ENCODE measurements around the gene FRMD3.
A peak's percentile ranks its signal among the peaks of the same experiment; 100 is the strongest.

Gene FRMD3

GRCh38 chr9:83434254-83434653 lies 103.9 kb downstream of the FRMD3 start:
- no peak for DNase-seq (ENCODE audit: low read depth)
- H3K4me3 ChIP-seq (replicated peaks; ENCODE audit: low read depth, low read length), result no peak overlapping the region
- no peak for TF ChIP-seq CTCF (IDR thresholded peaks at IDR 0.05; ENCODE audit: low read length, missing control alignments)

- H3K4me3 ChIP-seq (replicated peaks; ENCODE audit: low read depth, low read length), result no peak overlapping the region
- DNase-seq (ENCODE audit: low read depth), result no peak
- no peak for TF ChIP-seq CTCF (IDR thresholded peaks at IDR 0.05; ENCODE audit: low read length, missing control alignments)
These were observed 104.4 kb downstream of the FRMD3 start for GRCh38 chr9:83433846-83434245.

- no peak overlapping the region for H3K4me3 ChIP-seq (replicated peaks; ENCODE audit: low read depth, low read length)
- no peak for TF ChIP-seq CTCF (IDR thresholded peaks at IDR 0.05; ENCODE audit: low read length, missing control alignments)
- DNase-seq (ENCODE audit: low read depth), result no peak
These were observed 105.2 kb downstream of the FRMD3 start for GRCh38 chr9:83432877-83433550.

GRCh38 chr9:83432104-83432627 lies 106.0 kb downstream of the FRMD3 start:
- DNase-seq (ENCODE audit: low read depth), result peak; percentile 38
- no peak for TF ChIP-seq CTCF (IDR thresholded peaks at IDR 0.05; ENCODE audit: low read length, missing control alignments)
- H3K4me3 ChIP-seq (replicated peaks; ENCODE audit: low read depth, low read length), result no peak overlapping the region

GRCh38 chr9:83431101-83432060 lies 106.8 kb downstream of the FRMD3 start:
- DNase-seq (ENCODE audit: low read depth), result no peak
- no peak overlapping the region for H3K4me3 ChIP-seq (replicated peaks; ENCODE audit: low read depth, low read length)
- TF ChIP-seq CTCF (IDR thresholded peaks at IDR 0.05; ENCODE audit: low read length, missing control alignments), result no peak

GRCh38 chr9:83430681-83431080 lies 107.5 kb downstream of the FRMD3 start:
- no peak overlapping the region for H3K4me3 ChIP-seq (replicated peaks; ENCODE audit: low read depth, low read length)
- no peak for DNase-seq (ENCODE audit: low read depth)
- TF ChIP-seq CTCF (IDR thresholded peaks at IDR 0.05; ENCODE audit: low read length, missing control alignments), result no peak
